ENCODE results near the gene EMC6. TPM values are rescaled to one million over a fixed set of nuclear protein-coding genes. Genes with fewer than 3 reads are reported as not detected.

EMC6 gene
- total RNA-seq, 1 donor from 2014 or later = 44.4 TPM

GRCh38 chr17:3688852-3689261 is 20.2 kb downstream of the EMC6 start:
- TF ChIP-seq CTCF (IDR thresholded peaks at IDR 0.05; ENCODE audit: partially characterized antibody, unreplicated experiment) = no peak
- peak; percentile 43 for DNase-seq
- H3K9me3 Mint-ChIP-seq (ENCODE audit: unreplicated experiment) = peaks cover 4% of the 10 kb centered on the region

DNA sequence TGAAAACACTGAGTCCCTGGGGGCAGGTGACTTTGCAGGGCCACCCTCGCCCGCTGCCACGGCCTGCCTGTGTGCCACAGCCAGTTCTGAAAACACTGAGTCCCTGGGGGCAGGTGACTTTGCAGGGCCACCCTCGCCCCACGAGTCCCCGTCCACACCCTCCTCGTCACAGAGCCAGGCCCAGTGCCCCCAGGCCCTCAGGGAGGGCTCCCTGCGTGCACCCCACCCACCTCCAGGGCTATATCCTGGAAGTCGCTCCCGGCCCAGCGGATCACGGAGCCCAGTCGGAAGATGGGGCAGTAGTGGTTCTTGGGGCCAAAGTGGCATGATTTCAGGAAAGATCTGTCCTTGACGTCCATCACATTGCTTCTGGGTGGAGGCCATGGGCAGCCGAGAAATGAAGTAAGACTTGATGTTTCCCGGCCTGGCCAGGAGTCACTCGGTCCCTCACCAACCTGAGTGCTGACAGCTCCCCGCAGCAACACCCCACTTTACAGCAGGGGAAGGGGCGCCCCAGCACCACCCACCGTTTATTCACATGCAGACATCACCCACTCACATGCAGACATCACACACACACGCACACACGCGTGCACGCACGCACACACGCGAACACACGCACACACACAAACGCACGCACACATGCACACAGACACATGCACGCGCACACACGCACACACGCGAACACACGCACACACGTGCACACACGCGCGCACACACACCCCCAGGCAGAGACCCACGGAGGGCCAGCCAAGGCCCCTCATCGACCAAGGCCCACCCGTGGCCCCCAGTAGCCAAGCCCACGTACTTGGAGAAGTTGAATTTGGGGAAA is 20.9 kb downstream of the EMC6 start:
- Mint-ChIP-seq H3K27me3 (ENCODE audit: unreplicated experiment) (peaks cover 8% of the 10 kb centered on the region), H3K4me1 (ENCODE audit: low read depth, unreplicated experiment) (peaks cover 12% of the 10 kb centered on the region), H3K9me3 (ENCODE audit: unreplicated experiment) (peaks cover 6% of the 10 kb centered on the region), H3K36me3 (ENCODE audit: unreplicated experiment) (peaks cover 4% of the 10 kb centered on the region), H3K27ac (ENCODE audit: unreplicated experiment) (peak overlapping the region; percentile 68), H3K4me3 (ENCODE audit: unreplicated experiment) (no peak overlapping the region)
- no peak for TF ChIP-seq CTCF (IDR thresholded peaks at IDR 0.05; ENCODE audit: partially characterized antibody, unreplicated experiment)
- no peak for DNase-seq

More at GRCh38 chr17:3688852-3689261, 20.2 kb downstream of the EMC6 start:
- H3K4me1 Mint-ChIP-seq (ENCODE audit: low read depth, unreplicated experiment) = peaks cover 10% of the 10 kb centered on the region
- H3K4me3 Mint-ChIP-seq (ENCODE audit: unreplicated experiment) = no peak overlapping the region
- H3K36me3 Mint-ChIP-seq (ENCODE audit: unreplicated experiment) = peaks cover 4% of the 10 kb centered on the region
- H3K27ac Mint-ChIP-seq (ENCODE audit: unreplicated experiment) = peak overlapping the region; percentile 22
- peaks cover 6% of the 10 kb centered on the region for H3K27me3 Mint-ChIP-seq (ENCODE audit: unreplicated experiment)

- no peak for TF ChIP-seq CTCF (IDR thresholded peaks at IDR 0.05; ENCODE audit: partially characterized antibody, unreplicated experiment)
- H3K27me3 Mint-ChIP-seq (ENCODE audit: unreplicated experiment) = peaks cover 10% of the 10 kb centered on the region
- DNase-seq = no peak
- H3K4me1 Mint-ChIP-seq (ENCODE audit: low read depth, unreplicated experiment) = peaks cover 14% of the 10 kb centered on the region
- H3K27ac Mint-ChIP-seq (ENCODE audit: unreplicated experiment) = no peak overlapping the region
- no peak overlapping the region for H3K4me3 Mint-ChIP-seq (ENCODE audit: unreplicated experiment)
- peaks cover 8% of the 10 kb centered on the region for H3K9me3 Mint-ChIP-seq (ENCODE audit: unreplicated experiment)
- peaks cover 4% of the 10 kb centered on the region for H3K36me3 Mint-ChIP-seq (ENCODE audit: unreplicated experiment)
Measured at GRCh38 chr17:3690094-3690715, 21.6 kb downstream of the EMC6 start.

DNA sequence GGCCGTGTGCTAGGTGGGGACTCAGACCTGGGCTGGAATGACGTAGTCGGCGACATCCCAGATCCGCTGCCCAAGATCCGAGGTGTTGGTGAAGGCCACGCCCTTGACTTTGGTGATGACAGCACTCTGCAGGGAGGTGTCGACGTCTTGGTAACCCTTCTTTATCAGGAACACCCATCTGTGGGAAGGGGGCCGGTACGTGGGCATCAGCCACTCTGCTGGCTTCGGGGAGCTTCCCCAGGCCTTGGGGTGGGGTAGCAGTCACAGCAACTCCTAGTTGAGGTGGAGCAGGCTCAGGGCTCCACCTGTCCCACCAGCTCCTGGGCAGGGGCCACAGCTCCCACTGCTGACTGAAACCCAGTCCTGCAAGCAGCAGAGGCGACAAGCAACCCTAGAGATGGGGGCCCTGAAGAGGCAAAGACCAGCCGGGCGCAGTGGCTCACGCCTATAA is 23.0 kb downstream of the EMC6 start:
- H3K27me3 Mint-ChIP-seq (ENCODE audit: unreplicated experiment) = peaks cover 10% of the 10 kb centered on the region
- no peak for DNase-seq
- H3K9me3 Mint-ChIP-seq (ENCODE audit: unreplicated experiment) = peaks cover 8% of the 10 kb centered on the region
- H3K4me3 Mint-ChIP-seq (ENCODE audit: unreplicated experiment) = no peak overlapping the region
- H3K27ac Mint-ChIP-seq (ENCODE audit: unreplicated experiment) = no peak overlapping the region
- peaks cover 4% of the 10 kb centered on the region for H3K36me3 Mint-ChIP-seq (ENCODE audit: unreplicated experiment)
- H3K4me1 Mint-ChIP-seq (ENCODE audit: low read depth, unreplicated experiment) = peaks cover 14% of the 10 kb centered on the region
- TF ChIP-seq CTCF (IDR thresholded peaks at IDR 0.05; ENCODE audit: partially characterized antibody, unreplicated experiment) = no peak

DNA sequence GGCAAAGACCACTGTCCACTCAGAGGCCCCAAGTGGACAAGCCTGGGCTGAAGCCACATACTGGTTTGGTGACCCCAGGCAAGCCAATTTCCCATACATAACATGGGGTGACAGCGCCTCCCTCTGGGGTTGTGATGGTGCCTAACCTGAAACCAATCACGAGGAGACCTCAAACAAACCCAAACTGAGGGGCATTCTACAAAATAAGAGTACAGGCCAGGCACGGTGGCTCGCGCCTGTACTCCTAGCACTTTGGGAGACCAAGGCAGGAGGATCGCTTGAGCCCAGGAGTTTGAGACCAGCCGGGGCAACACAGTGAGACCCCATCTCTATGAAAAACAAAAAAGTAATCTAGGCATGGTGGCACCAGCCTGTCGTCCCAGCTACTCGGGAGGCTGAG is 23.7 kb downstream of the EMC6 start:
- H3K27ac Mint-ChIP-seq (ENCODE audit: unreplicated experiment) = no peak overlapping the region
- peaks cover 10% of the 10 kb centered on the region for H3K27me3 Mint-ChIP-seq (ENCODE audit: unreplicated experiment)
- no peak overlapping the region for H3K4me3 Mint-ChIP-seq (ENCODE audit: unreplicated experiment)
- H3K4me1 Mint-ChIP-seq (ENCODE audit: low read depth, unreplicated experiment) = peaks cover 14% of the 10 kb centered on the region
- DNase-seq = no peak
- H3K36me3 Mint-ChIP-seq (ENCODE audit: unreplicated experiment) = peaks cover 4% of the 10 kb centered on the region
- no peak for TF ChIP-seq CTCF (IDR thresholded peaks at IDR 0.05; ENCODE audit: partially characterized antibody, unreplicated experiment)
- peaks cover 8% of the 10 kb centered on the region for H3K9me3 Mint-ChIP-seq (ENCODE audit: unreplicated experiment)

All from glutamatergic neuron (in vitro differentiated cells).